GM21367 (cell line): Measurements from ENCODE around the gene NUCKS1.
A peak's percentile ranks its signal among the peaks of the same experiment; 100 is the strongest.

Source experiments
- ATAC-seq: cut with Tn5 transposase; IDR thresholded peaks from one replicate; pipeline ENCODE4 v1.9.1; 2021; ENCODE audit not compliant: unreplicated experiment

NUCKS1 gene

GRCh38 chr1:205772607-205773032, 22.6 kb upstream of the NUCKS1 start:
- no peak for ATAC-seq

DNA sequence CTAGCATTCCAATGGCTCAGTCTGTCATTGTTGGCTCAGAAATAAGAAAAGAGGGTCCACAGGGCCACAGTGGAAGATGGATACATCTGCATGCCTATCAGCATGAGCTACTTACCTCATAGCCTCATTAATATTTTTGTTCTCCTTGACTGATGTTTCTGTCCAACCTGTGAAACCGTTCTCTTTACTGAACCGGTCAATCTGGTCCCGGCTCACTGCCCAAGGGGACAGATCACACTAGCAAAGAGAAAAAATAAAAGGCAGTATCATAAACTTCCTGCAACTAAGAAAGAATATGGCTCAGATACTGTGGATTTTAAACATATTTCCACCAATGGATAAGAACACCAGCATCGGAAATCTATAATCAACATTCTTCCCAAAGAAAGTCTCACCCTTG, 20.6 kb upstream of the NUCKS1 start:
- no peak for ATAC-seq

DNA sequence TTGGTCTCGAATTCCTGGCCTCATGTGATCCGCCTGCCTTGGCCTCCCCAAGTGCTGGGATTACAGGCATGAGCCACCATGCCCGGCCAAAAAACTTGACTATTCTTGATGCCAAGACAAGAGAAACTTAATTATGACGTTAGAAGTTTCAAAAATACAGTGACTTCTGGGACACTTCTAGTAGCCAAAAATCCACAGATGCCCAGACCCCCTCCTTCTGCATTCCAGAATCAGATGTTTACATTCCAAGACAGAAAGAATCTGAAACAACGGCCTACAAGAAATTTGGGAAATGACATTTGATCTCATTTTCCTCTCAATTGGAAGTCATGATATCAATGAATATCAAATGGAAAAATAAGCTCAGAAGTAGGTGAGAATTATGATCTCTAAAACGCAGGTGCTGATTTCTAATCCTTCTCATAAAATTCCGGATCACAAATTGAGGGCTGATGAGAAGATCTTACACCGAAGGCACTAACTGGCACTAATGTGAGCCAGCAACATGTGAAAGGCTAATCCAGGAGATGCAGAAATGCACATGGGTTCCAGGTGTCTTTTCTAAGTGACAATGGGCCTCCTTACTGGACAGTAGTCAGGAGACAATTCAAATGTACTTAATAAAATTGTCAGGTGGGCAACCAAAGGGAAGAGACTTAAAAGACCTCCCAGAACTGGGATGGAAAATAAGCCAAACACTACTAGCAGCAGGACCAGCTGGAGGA, 19.8 kb upstream of the NUCKS1 start:
- no peak for ATAC-seq

DNA sequence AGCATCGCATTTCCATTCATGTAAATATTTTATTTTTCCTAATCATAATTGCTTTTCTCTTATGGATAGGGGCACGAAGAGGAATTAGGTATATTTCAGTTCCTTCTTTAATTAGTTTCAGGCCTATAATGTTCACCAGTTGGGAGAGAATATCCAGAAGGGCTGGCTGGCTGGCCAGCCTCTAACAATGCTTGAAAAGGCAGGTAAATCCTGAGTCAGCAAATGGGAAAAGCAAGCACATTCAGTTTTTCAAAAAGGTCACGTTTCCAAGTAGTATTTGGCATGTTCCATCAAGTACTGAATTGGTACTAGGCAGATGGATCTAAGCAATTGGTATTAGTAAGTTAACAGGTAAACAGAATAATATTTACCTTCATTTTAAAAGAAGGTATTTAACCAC, 17.3 kb upstream of the NUCKS1 start:
- no peak for ATAC-seq

DNA sequence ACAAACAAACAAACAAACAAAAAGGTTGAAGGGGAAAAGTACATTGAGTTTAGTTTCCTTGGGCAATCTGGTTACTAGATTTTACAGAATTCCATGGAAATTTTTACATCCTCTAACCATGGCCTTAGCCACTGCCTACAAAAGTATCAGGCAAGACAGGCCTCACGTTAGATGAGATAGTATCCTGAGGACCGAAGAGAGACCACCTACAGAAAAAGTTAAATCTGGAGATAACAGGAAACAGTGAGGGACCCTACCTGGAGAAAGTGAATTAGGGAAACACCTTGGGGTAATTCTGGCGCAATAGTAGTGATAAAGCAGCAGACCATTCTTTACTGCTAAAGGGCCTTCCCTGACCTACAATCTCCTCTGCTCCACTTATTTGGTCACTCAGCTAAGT, 16.6 kb upstream of the NUCKS1 start:
- no peak for ATAC-seq

GRCh38 chr1:205766038-205766437, 16.1 kb upstream of the NUCKS1 start:
- no peak for ATAC-seq

- ATAC-seq = no peak
These were observed 14.6 kb upstream of the NUCKS1 start for GRCh38 chr1:205764578-205764977.

GRCh38 chr1:205763980-205764379, 14.0 kb upstream of the NUCKS1 start:
- no peak for ATAC-seq

GRCh38 chr1:205760606-205761005, 10.6 kb upstream of the NUCKS1 start:
- ATAC-seq = no peak

DNA sequence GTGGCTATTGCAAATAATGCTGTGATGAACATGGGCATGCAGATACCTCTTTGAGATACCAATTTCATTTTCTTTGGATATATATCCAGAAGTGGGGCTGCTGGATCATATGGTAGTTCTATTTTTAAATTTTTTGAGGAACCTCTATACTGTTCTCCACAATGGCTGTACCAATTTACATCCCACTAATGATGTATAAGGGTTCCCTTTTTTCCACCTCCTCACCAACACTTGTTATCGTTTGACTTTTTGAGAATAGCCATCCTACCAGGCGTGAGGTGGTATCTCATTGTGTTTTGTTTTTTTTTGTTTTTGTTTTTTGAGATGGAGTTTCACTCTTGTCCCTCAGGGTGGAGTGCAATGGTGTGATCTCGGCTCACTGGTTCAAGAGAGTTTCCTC, 6.6 kb upstream of the NUCKS1 start:
- no peak for ATAC-seq

DNA sequence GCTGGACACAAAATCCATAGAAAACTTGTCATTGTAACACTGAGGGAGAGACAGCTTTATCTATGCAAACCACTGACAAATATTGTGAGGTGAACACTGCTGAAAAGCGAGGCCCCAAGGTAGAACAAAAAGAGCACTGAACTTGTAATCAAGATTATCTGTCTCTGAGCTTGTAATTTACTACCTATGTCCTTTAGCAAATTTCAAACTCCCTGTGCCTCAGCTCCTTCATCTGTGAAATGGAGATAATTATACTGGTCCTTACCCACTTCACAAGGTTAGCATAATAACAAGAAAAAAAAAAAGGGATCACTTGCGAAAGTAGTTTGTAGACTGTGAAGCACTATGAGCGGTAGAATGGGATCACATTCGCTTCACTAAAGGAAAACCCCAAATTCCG, 4.9 kb upstream of the NUCKS1 start:
- no peak for ATAC-seq

GRCh38 chr1:205751036-205751651, 1.2 kb upstream of the NUCKS1 start:
- no peak for ATAC-seq

DNA sequence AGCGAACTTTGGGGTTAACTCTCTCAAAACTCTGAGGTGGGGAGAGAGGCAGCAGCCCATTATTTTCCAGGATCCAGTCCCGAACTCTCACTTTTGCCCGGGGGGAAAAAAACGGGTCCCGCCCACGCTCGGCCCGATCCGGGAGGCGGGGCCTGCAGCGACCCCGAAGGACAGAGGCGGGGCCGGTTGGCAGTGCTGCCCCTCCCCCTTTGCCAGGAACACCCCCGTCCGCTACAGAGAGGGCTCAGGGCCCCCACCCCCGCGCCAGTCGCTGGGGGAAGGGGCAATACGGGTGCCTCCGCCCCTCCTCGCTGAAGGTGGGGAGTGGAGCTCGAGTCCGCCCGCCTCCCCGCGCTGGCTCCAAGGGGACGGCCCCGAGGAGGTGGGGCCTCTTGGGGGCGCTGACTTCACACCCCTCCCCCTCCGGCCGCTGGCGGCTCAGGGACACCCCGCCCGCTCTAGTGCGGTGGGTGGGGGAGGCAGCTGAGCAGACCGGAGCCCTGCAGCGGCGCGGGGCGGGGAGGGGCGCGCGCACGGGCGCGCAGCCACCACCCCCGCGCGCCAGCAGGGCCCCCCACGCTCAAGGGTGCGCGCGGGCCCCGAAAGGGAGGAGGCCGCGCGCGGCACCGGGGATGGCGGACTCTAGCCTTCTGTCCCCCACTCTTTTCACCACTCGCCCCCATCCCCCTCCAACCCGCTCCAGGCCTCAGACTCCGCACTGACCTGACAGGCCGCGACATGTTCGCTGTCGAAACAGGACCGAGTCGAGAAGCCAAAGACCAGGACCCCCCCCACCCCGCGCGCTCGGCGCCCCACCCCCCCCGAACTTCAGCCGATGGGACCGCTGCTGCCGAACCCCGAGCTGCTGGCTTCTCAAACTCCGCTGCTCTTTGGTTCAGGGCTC, 496 bp downstream of the NUCKS1 start:
- peak; percentile 75 for ATAC-seq

- no peak for ATAC-seq
These were observed 1.4 kb downstream of the NUCKS1 start for GRCh38 chr1:205748403-205749233.

- no peak for ATAC-seq
These were observed 3.1 kb downstream of the NUCKS1 start for GRCh38 chr1:205746757-205747412.

DNA sequence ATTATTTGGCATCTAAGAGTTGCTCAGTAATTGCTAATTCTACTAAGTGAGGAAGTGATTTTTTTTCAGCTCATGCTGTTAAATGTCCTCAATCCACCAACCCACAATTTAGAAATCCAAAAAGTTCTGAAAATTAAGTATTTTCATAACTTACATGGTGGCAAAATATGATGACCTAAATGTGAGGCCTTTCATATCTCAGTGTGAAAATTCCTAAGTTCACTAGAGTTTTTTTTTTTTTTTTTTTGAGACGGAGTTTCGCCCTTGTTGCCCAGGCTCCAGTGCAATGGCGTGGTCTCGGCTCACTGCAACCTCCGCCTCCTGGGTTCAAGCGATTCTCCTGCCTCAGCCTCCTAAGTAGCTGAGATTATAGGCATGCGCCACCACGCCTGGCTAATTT, 5.6 kb downstream of the NUCKS1 start:
- no peak for ATAC-seq

- no peak for ATAC-seq
These were observed 6.0 kb downstream of the NUCKS1 start for GRCh38 chr1:205743977-205744376.

- no peak for ATAC-seq
These were observed 8.3 kb downstream of the NUCKS1 start for GRCh38 chr1:205741681-205742080.

- no peak for ATAC-seq
These were observed 10.4 kb downstream of the NUCKS1 start for GRCh38 chr1:205739348-205740160.

GRCh38 chr1:205735218-205735617, 14.8 kb downstream of the NUCKS1 start:
- no peak for ATAC-seq
